Omental fat pad (tissue), 4 donors: ENCODE measurements around the gene DXO. TPM values are rescaled to one million over a fixed set of nuclear protein-coding genes. Genes with fewer than 3 reads are reported as not detected.
"Not testable (repeated sequence)": the region's sequence is repeated elsewhere in the genome, so short reads cannot be mapped to it uniquely, and the experiment has no call there.

Experiments used
- ATAC-seq: fragments of 150-250 bp; one replicate; pipeline ENCODE4 v1.9.1; 2016; ENCODE audit warnings: mild to moderate bottlenecking, moderate library complexity; ENCODE audit not compliant: low FRiP score
- DNase-seq: peaks from one replicate; pipeline ENCODE4 v3.0.0-alpha.2; 2019; ENCODE audit warnings: low spot score
- total RNA-seq, 4 donors: library from RNA; depleted of rRNA; stranded (reverse); fragments of >200 nt; gene quantifications; one replicate each; pipeline ENCODE4 v1.1.0, GENCODE V29; 2016
- TF ChIP-seq, protein P1 (sequence below), 3 donors: fragments of 450-650 bp; IDR thresholded peaks; one replicate each; pipeline ENCODE4 v1.5.1; 2016 to 2017; ENCODE audit warnings: antibody characterized with exemption in 3 of 3, mild to moderate bottlenecking in 3 of 3, moderate library complexity in 2 of 3

DXO gene
- total RNA-seq, 4 donors from 2014 or later: 15.6 to 19.9 (median 18.4) TPM

DNA sequence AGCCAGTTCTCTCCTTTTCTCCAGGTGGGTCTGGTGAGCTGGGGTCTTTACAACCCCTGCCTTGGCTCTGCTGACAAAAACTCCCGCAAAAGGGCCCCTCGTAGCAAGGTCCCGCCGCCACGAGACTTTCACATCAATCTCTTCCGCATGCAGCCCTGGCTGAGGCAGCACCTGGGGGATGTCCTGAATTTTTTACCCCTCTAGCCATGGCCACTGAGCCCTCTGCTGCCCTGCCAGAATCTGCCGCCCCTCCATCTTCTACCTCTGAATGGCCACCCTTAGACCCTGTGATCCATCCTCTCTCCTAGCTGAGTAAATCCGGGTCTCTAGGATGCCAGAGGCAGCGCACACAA is 26.8 kb downstream of the DXO start:
- DNase-seq: no peak

DNA sequence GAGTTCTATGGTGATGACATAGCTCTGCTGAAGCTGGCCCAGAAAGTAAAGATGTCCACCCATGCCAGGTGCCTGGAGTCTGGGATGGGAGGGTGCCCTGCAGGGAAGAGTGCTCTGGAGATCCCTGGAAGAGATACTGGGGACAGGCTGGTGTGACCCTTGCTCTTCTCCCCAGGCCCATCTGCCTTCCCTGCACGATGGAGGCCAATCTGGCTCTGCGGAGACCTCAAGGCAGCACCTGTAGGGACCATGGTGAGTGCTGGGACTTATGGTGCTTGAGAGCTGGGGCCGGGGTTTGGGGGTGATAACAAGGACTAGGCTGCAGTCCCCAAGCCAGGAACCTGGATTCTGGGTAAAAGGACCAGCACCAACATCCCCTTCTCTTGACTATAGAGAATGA is 28.2 kb downstream of the DXO start:
- TF ChIP-seq, protein P1, sequence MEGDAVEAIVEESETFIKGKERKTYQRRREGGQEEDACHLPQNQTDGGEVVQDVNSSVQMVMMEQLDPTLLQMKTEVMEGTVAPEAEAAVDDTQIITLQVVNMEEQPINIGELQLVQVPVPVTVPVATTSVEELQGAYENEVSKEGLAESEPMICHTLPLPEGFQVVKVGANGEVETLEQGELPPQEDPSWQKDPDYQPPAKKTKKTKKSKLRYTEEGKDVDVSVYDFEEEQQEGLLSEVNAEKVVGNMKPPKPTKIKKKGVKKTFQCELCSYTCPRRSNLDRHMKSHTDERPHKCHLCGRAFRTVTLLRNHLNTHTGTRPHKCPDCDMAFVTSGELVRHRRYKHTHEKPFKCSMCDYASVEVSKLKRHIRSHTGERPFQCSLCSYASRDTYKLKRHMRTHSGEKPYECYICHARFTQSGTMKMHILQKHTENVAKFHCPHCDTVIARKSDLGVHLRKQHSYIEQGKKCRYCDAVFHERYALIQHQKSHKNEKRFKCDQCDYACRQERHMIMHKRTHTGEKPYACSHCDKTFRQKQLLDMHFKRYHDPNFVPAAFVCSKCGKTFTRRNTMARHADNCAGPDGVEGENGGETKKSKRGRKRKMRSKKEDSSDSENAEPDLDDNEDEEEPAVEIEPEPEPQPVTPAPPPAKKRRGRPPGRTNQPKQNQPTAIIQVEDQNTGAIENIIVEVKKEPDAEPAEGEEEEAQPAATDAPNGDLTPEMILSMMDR (IDR thresholded peaks at IDR 0.05): no peak
- ATAC-seq: no peak
- no peak for DNase-seq

More for the DNA sequence above, 26.8 kb downstream of the DXO start:
- no peak for ATAC-seq
- TF ChIP-seq, protein P1 (IDR thresholded peaks at IDR 0.05): no peak

DNA sequence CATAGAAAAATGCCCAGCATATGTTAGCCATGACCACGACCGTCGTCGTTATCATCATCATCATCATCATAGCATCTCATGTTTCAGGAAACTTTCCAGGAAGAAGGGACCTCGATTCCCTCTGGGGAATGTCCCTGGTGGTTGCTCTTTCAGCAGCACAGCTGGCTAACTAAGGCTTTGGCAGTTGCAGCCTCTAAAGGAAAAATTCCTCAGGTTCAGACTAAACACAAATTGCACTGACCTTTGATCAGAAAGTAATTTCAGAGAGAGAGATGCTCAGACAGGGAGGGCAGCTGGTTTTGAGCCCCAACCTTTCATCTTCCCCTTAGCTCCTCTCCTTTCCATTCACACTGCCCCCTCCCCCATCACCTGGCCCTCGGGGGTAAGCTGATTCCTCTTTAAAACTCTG is 31.7 kb downstream of the DXO start:
- DNase-seq (no peak), ATAC-seq (no peak)
- TF ChIP-seq, protein P1 (IDR thresholded peaks at IDR 0.05): no peak

DNA sequence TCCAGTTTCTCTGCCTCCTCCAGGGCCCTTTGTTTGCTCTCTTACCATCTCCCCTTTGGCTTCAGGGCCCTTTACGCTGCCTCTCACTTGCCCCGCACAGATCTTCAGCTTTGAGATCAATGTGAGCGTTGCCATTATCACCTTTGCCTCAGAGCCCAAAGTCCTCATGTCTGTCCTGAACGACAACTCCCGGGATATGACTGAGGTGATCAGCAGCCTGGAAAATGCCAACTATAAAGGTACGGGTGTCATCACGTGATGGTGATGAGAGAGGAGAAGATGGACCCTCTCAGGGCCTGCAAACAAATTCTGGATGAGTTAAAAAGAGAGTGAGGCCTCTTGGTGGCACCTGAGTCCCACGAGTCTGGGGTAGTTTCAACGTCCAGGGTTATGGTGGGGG is 36.1 kb downstream of the DXO start:
- TF ChIP-seq, protein P1 (IDR thresholded peaks at IDR 0.05): no peak
- no peak for ATAC-seq
- no peak for DNase-seq

DNA sequence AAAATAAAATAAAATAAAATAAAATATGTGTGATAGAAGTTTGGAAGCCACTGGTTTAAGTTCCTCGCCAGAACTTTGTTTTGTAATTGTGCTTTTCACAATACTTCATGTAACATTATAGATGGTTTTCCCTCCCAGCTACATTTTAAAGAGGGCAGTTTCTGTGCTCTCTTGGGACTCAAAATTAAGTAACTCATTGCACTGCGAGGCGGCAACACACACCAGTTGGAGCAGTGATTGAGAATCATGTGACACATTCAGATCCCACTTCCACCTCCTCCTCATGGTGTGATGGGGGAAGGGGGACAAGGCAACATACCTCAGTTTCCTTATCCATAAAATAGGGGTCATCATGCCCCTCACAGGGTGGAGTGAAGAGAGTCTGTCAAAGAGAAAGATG is 36.9 kb downstream of the DXO start:
- TF ChIP-seq, protein P1 (IDR thresholded peaks at IDR 0.05): no peak
- ATAC-seq: no peak
- no peak for DNase-seq

DNA sequence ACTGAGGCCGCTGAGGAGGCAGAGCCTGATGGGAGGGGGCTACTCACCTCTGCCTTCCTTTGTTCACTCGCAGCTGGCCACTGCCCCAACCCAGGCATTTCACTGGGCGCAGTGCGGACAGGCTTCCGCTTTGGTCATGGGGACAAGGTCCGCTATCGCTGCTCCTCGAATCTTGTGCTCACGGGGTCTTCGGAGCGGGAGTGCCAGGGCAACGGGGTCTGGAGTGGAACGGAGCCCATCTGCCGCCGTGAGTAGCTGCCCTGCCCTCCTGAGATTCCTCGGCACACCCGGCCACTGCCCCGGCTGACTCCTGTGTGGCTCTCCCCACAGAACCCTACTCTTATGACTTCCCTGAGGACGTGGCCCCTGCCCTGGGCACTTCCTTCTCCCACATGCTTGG is 38.4 kb downstream of the DXO start:
- ATAC-seq: peak; percentile 35
- no peak for DNase-seq
- TF ChIP-seq, protein P1 (IDR thresholded peaks at IDR 0.05): no peak

DNA sequence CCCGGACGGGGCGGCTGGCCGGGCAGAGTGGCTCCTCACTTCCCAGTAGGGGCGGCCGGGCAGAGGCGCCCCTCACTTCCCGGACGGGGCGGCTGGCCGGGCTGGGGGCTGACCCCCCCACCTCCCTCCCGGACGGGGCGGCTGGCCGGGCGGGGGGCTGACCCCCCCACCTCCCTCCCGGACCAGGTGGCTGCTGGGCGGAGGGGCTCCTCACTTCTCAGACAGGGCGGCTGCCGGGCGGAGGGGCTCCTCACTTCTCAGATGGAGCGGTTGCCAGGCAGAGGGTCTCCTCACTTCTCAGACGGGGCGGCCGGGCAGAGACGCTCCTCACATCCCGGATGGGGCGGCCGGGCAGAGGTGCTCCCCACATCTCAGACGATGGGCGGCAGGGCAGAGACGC is 39.8 kb downstream of the DXO start:
- DNase-seq, ATAC-seq: not testable (repeated sequence)

DNA sequence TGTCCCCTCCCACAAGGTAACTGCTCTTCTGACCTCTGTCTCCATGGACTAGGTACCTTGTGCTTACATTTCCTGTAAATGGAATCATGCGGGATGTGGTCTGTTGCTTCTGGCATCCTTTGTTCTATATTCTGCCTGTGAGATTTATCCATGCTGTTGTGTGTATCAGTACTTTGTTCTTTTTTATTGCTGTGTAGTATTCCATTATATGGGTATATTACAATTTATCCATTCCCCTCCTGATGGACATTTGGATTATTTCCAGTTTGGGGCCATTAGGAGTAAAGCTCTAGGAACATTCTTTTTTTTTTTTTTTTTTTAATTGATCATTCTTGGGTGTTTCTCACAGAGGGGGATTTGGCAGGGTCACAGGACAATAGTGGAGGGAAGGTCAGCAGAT is 41.0 kb downstream of the DXO start:
- TF ChIP-seq, protein P1 (IDR thresholded peaks at IDR 0.05): no peak
- no peak for DNase-seq
- ATAC-seq: no peak
